COR-L47 (cell line): ENCODE data around the gene HSPG2.
"Not testable (repeated sequence)": the region's sequence is repeated elsewhere in the genome, so short reads cannot be mapped to it uniquely, and the experiment has no call there.

ENCODE experiments used
- DNase-seq: peaks from one replicate; lab custom pipeline; 2025; lab: John Stamatoyannopoulos, UW

HSPG2 gene

GRCh38 chr1:21937034-21937371, at the start of gene HSPG2:
HSPG2 (minus strand) TSS chr1:21937310; CDS start chr1:21937217, 93 bp downstream.
- DNase-seq, result no peak

GRCh38 chr1:21986386-21986785, 49.3 kb upstream of the HSPG2 start:
- not testable (repeated sequence) for DNase-seq

- not testable (repeated sequence) for DNase-seq
These were observed 48.8 kb upstream of the HSPG2 start for GRCh38 chr1:21985893-21986292.

GRCh38 chr1:21983539-21983938, 46.4 kb upstream of the HSPG2 start:
- DNase-seq, result not testable (repeated sequence)

GRCh38 chr1:21982122-21982521, 45.0 kb upstream of the HSPG2 start:
- DNase-seq, result not testable (repeated sequence)

GRCh38 chr1:21981253-21981652, 44.1 kb upstream of the HSPG2 start:
- DNase-seq, result not testable (repeated sequence)

GRCh38 chr1:21980515-21981220, 43.6 kb upstream of the HSPG2 start:
- DNase-seq, result not testable (repeated sequence)

- not testable (repeated sequence) for DNase-seq
These were observed 41.1 kb upstream of the HSPG2 start for GRCh38 chr1:21978209-21978608.

GRCh38 chr1:21976703-21977239, 39.7 kb upstream of the HSPG2 start, which contains the start of gene CELA3B:
CELA3B (plus strand) TSS chr1:21977022; CDS start chr1:21977040, 18 bp downstream.
- DNase-seq, result not testable (repeated sequence)

- DNase-seq, result not testable (repeated sequence)
These were observed 38.2 kb upstream of the HSPG2 start for GRCh38 chr1:21975296-21975695.

GRCh38 chr1:21974699-21975098, 37.6 kb upstream of the HSPG2 start:
- DNase-seq, result peak; percentile 15

- not testable (repeated sequence) for DNase-seq
These were observed 36.8 kb upstream of the HSPG2 start for GRCh38 chr1:21973948-21974347.

- not testable (repeated sequence) for DNase-seq
These were observed 35.9 kb upstream of the HSPG2 start for GRCh38 chr1:21972973-21973441.

GRCh38 chr1:21970523-21970922, 33.4 kb upstream of the HSPG2 start:
- DNase-seq, result not testable (repeated sequence)

GRCh38 chr1:21969066-21969465, 32.0 kb upstream of the HSPG2 start:
- not testable (repeated sequence) for DNase-seq

- not testable (repeated sequence) for DNase-seq
These were observed 30.1 kb upstream of the HSPG2 start for GRCh38 chr1:21967216-21967615.

- DNase-seq, result no peak
These were observed 29.3 kb upstream of the HSPG2 start for GRCh38 chr1:21966247-21967000.

GRCh38 chr1:21963477-21964217, 26.5 kb upstream of the HSPG2 start:
- peak; percentile 63 for DNase-seq

- no peak for DNase-seq
These were observed 24.7 kb upstream of the HSPG2 start for GRCh38 chr1:21961799-21962198.

GRCh38 chr1:21961337-21961736, 24.2 kb upstream of the HSPG2 start:
- DNase-seq, result no peak

GRCh38 chr1:21956720-21957552, 19.8 kb upstream of the HSPG2 start:
- DNase-seq, result peak; percentile 51
